Endothelial cell of umbilical vein (primary cell): Measurements from ENCODE around the gene TM9SF2. TPM values are rescaled to one million over a fixed set of nuclear protein-coding genes. Genes with fewer than 3 reads are reported as not detected.

Experiments
- BruUV-seq: library from RNA; stranded (reverse); fragments of 400-500 nt; replicated peaks from 2 replicates; lab custom pipeline; 2021; lab: Mats Ljungman, UMichigan
- CTCF ChIA-PET: fragments of 300-600, 350-600 bp; sonication (Branson Sonifier 250); formaldehyde crosslinking; loops from one replicate; lab custom pipeline; 2021; ENCODE audit warnings: antibody characterized with exemption, inconsistent platforms; lab: Charles Lee
- POLR2A ChIA-PET: fragments of 300-600, 350-600 bp; sonication (Branson Sonifier 250); formaldehyde crosslinking; loops from one replicate; lab custom pipeline; 2021; ENCODE audit warnings: antibody characterized with exemption, inconsistent platforms; lab: Charles Lee
- DNase-seq: peaks from one replicate; pipeline ENCODE4 v3.0.0-alpha.2; 2011; ENCODE audit warnings: low read depth, low spot score
- FAIRE-seq: peaks from 2 replicates; lab custom pipeline; 2011; peaks lifted over from hg19 to GRCh38; lab: Jason Lieb, UNC
- H2AFZ ChIP-seq: 2 replicates; pipeline ENCODE4 v1.6.0; 2012; ENCODE audit warnings: low read depth, low read length, control low read depth, inconsistent platforms
- H3K27ac ChIP-seq: 2 replicates; pipeline ENCODE4 v1.5.1; 2011; ENCODE audit warnings: low read depth, mild to moderate bottlenecking, control low read depth, low read length, moderate library complexity; ENCODE audit not compliant: insufficient read depth
- H3K27me3 ChIP-seq, 2 experiments: 2 replicates each; pipeline versions ENCODE4 v1.6.0 to v1.6.1; 2011; ENCODE audit warnings: low read length in 2 of 2, mixed read lengths in 1 of 2; ENCODE audit not compliant: control insufficient read depth in 2 of 2, insufficient read depth in 2 of 2
- H3K36me3 ChIP-seq, 2 experiments: 2 replicates in 1 of 2; 3 replicates in 1 of 2; pipeline ENCODE4 v1.5.1; 2011; ENCODE audit warnings: low read length in 2 of 2, mild to moderate bottlenecking in 1 of 2, moderate library complexity in 1 of 2; ENCODE audit not compliant: control insufficient read depth in 2 of 2, insufficient read depth in 2 of 2; ENCODE audit errors: extremely low read depth in 1 of 2
- H3K4me1 ChIP-seq: 3 replicates; pipeline ENCODE4 v1.5.1; 2011; ENCODE audit warnings: mild to moderate bottlenecking, low read length; ENCODE audit not compliant: control insufficient read depth, insufficient read depth; ENCODE audit errors: extremely low read depth
- H3K4me2 ChIP-seq: 2 replicates; pipeline ENCODE4 v1.6.1; 2011; ENCODE audit warnings: low read length, control low read depth, mixed read lengths; ENCODE audit not compliant: insufficient read depth
- H3K4me3 ChIP-seq, 3 experiments: fragments of 200-600 bp in 1 of 3; sonication (generic), shearing (Covaris generic) in 1 of 3; replicated peaks in 1 of 3; 2 replicates each; pipeline ENCODE4 v1.5.1; 2011 to 2016; ENCODE audit warnings: control low read depth in 3 of 3, low read length in 3 of 3, mild to moderate bottlenecking in 2 of 3, inconsistent platforms in 1 of 3, low read depth in 1 of 3, moderate library complexity in 1 of 3; ENCODE audit not compliant: insufficient read depth in 1 of 3
- H3K79me2 ChIP-seq: 2 replicates; pipeline ENCODE4 v1.6.0; 2012; ENCODE audit warnings: low read length, inconsistent platforms; ENCODE audit not compliant: control insufficient read depth, insufficient read depth
- H3K9ac ChIP-seq: replicated peaks from 2 replicates; pipeline ENCODE3; 2011; ENCODE audit warnings: low read length, control low read depth; ENCODE audit not compliant: insufficient read depth; ENCODE audit errors: extremely low read depth
- H3K9me1 ChIP-seq: replicated peaks from 3 replicates; pipeline ENCODE4 v1.6.0; 2011; ENCODE audit warnings: mild to moderate bottlenecking, low read length; ENCODE audit not compliant: control insufficient read depth, insufficient read depth; ENCODE audit errors: extremely low read depth
- H3K9me3 ChIP-seq: replicated peaks from 2 replicates; pipeline ENCODE4 v1.5.1; 2012; ENCODE audit warnings: low read length, inconsistent platforms; ENCODE audit not compliant: control insufficient read depth, insufficient read depth
- H4K20me1 ChIP-seq: replicated peaks from 2 replicates; pipeline ENCODE3; 2011; ENCODE audit warnings: mild to moderate bottlenecking, low read length; ENCODE audit not compliant: control insufficient read depth, insufficient read depth; ENCODE audit errors: extremely low read depth
- EZH2 ChIP-seq: IDR thresholded peaks from 2 replicates; pipeline ENCODE4 v1.6.1; 2012; ENCODE audit warnings: borderline replicate concordance, low read depth, mild to moderate bottlenecking, moderate library complexity, low read length, inconsistent platforms; ENCODE audit not compliant: severe bottlenecking
- FOS ChIP-seq: IDR thresholded peaks from 2 replicates; pipeline ENCODE4 v1.6.1; 2011; ENCODE audit warnings: mild to moderate bottlenecking, low read length, moderate library complexity, borderline replicate concordance; ENCODE audit not compliant: insufficient read depth
- GATA2 ChIP-seq: IDR thresholded peaks from 2 replicates; pipeline ENCODE4 v1.7.0; 2011; ENCODE audit warnings: low read depth, mild to moderate bottlenecking, moderate library complexity, mixed read lengths, low read length; ENCODE audit not compliant: insufficient read length, insufficient read depth
- JUN ChIP-seq: IDR thresholded peaks from 2 replicates; pipeline ENCODE4 v1.6.1; 2011; ENCODE audit warnings: borderline replicate concordance, low read depth; ENCODE audit not compliant: insufficient read length, insufficient read depth
- MYC ChIP-seq: IDR thresholded peaks from one replicate; pipeline ENCODE4 v1.6.1; 2011; ENCODE audit warnings: mild to moderate bottlenecking, low read depth, low read length
- POLR2A ChIP-seq: IDR thresholded peaks from 2 replicates; pipeline ENCODE4 v1.6.1; 2012; ENCODE audit warnings: low read depth, mild to moderate bottlenecking, control low read depth, low read length
- POLR2AphosphoS5 ChIP-seq: IDR thresholded peaks from 2 replicates; pipeline ENCODE4 v1.6.1; 2012; ENCODE audit warnings: low read depth, mild to moderate bottlenecking, control low read depth, low read length, moderate library complexity; ENCODE audit not compliant: insufficient read depth
- dilution Hi-C: fragments of 300-500 bp; cut with MboI; formaldehyde crosslinking; loops from one replicate; pipeline ENCODE4 v1.15.0; 2019; ENCODE audit warnings: low sequenced_read_pairs; ENCODE audit not compliant: extremely low pct_ligation_motif_present
- intact Hi-C: fragments of 100-400 bp; cut with micrococcal nuclease; formaldehyde crosslinking; loops from one replicate; pipeline ENCODE4 v1.10.0; 2022
- polyA plus RNA-seq, 4 experiments: library from polyadenylated mRNA; depleted of rRNA in 3 of 4; stranded (reverse) in 3 of 4; unstranded in 1 of 4; fragments of >200 nt; gene quantifications; 2 replicates each; pipeline versions ENCODE4 v1.2.1 to v1.2.3, GENCODE V29; 2011 to 2012; ENCODE audit warnings: missing spikeins in 1 of 4
- total RNA-seq: library from RNA; stranded (reverse); gene quantifications from 2 replicates; pipeline ENCODE4 v1.2.3, GENCODE V29; 2021
- TF ChIP-seq, protein P1 (sequence below): IDR thresholded peaks from 2 replicates; pipeline ENCODE4 v1.6.1; 2011; ENCODE audit not compliant: insufficient read depth, insufficient read length
- TF ChIP-seq, protein P2 (sequence below), 2 donors: IDR thresholded peaks; 1 replicate in 1 of 2; 2 replicates in 1 of 2; pipeline ENCODE4 v1.5.1; 2011; ENCODE audit warnings: low read length in 2 of 2, mild to moderate bottlenecking in 2 of 2, moderate library complexity in 2 of 2, control low read depth in 1 of 2, inconsistent platforms in 1 of 2, low read depth in 1 of 2; ENCODE audit not compliant: insufficient read depth in 1 of 2; ENCODE audit errors: extremely low read depth in 1 of 2

Gene TM9SF2
- total and polyA plus RNA-seq, 2 donors (not counting 3 experiments of a cell fraction or from before 2014, with no cell fraction given): 76.0 to 90.0 TPM

DNA sequence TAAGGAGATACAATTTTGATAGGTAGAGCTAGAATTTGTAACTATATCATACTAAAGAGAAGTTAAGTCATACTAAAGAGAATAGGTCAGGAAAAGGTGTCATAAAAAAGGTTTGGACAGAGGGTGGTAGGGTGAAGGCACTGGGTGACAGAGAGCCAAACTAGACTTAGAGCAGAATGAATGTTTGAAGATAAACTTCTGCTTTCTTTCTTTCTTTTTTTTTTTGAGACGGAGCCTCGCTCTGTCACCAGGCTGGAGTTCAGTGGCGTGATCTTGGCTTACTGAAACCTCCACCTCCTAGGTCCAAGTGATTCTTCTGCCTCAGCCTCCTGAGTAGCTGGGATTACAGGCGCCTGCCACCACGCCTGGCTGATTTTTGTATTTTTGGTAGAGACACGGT is 44.1 kb downstream of the TM9SF2 start:
- no peak overlapping the region for H3K4me2 ChIP-seq
- no peak overlapping the region for H3K27ac ChIP-seq
- DNase-seq (no peak), FAIRE-seq (no peak)
- POLR2A ChIA-PET: no interaction called here
- no peaks in the 10 kb centered on the region for H3K9me3 ChIP-seq
- no peak overlapping the region for H2AFZ ChIP-seq
- no peaks in the 10 kb centered on the region for H3K27me3 ChIP-seq
- CTCF ChIA-PET: interaction anchor here (1.2 kb wide), 1 partner anchor 12 kb away, joined by 3 read pairs; no protein-coding TSS in a partner anchor
- TF ChIP-seq GATA2: no peak
- intact Hi-C loops: no loop called here
- H3K4me3 ChIP-seq: no peak overlapping the region
- H3K4me1 ChIP-seq: peaks cover 16% of the 10 kb centered on the region
- H3K36me3 ChIP-seq: peaks cover 13 to 16% of the 10 kb centered on the region in 2 experiments
- H3K79me2 ChIP-seq: no peaks in the 10 kb centered on the region
- no peaks in the 10 kb centered on the region for H4K20me1 ChIP-seq
- no peak overlapping the region for H3K9ac ChIP-seq
- no peaks in the 10 kb centered on the region for H3K9me1 ChIP-seq
- no TSS peak for BruUV-seq
- dilution Hi-C loops: no loop called here

DNA sequence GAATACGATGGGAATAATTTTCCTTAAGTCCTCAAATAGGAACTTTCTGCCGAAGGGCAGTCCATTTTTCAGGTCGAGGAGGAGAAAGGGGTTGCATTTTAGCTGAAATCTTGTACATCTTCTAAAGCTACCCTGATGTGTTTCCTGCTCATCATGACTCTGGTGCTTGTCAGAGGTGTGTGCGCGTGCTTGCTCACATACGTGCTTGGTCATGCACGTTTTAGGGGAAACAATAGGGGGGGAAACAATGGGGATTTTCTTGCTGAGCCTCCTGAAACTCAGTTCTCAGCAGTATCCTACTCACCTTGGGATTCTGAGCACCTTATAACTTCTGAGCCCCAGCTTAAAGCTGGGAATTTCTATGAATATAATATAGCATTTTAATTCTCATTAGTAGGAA is 44.7 kb downstream of the TM9SF2 start:
- no peak for DNase-seq
- Histone ChIP-seq H2AFZ (no peak overlapping the region), H3K9ac (no peak overlapping the region), H3K9me3 (no peaks in the 10 kb centered on the region), H3K4me3 (no peak overlapping the region), H4K20me1 (no peaks in the 10 kb centered on the region), H3K27me3 (no peaks in the 10 kb centered on the region), H3K9me1 (no peaks in the 10 kb centered on the region), H3K4me2 (no peak overlapping the region), H3K36me3 (peaks cover 13 to 16% of the 10 kb centered on the region in 2 experiments), H3K79me2 (no peaks in the 10 kb centered on the region), H3K4me1 (peaks cover 10% of the 10 kb centered on the region), H3K27ac (no peak overlapping the region)
- TF ChIP-seq POLR2A (no peak), EZH2 (no peak), POLR2AphosphoS5 (no peak), GATA2 (no peak), FOS (no peak), JUN (no peak), MYC (no peak)
- TF ChIP-seq, protein P1, sequence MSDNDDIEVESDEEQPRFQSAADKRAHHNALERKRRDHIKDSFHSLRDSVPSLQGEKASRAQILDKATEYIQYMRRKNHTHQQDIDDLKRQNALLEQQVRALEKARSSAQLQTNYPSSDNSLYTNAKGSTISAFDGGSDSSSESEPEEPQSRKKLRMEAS: no peak
- TF ChIP-seq, protein P2, sequence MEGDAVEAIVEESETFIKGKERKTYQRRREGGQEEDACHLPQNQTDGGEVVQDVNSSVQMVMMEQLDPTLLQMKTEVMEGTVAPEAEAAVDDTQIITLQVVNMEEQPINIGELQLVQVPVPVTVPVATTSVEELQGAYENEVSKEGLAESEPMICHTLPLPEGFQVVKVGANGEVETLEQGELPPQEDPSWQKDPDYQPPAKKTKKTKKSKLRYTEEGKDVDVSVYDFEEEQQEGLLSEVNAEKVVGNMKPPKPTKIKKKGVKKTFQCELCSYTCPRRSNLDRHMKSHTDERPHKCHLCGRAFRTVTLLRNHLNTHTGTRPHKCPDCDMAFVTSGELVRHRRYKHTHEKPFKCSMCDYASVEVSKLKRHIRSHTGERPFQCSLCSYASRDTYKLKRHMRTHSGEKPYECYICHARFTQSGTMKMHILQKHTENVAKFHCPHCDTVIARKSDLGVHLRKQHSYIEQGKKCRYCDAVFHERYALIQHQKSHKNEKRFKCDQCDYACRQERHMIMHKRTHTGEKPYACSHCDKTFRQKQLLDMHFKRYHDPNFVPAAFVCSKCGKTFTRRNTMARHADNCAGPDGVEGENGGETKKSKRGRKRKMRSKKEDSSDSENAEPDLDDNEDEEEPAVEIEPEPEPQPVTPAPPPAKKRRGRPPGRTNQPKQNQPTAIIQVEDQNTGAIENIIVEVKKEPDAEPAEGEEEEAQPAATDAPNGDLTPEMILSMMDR (IDR thresholded peaks at IDR 0.05; ENCODE audit: extremely low read depth in 1 of 2, insufficient read depth in 1 of 2, low read depth in 1 of 2, low read length in 2 of 2): no peak
- CTCF ChIA-PET: interaction anchor here (1.2 kb wide), 1 partner anchor 12 kb away, joined by 3 read pairs; no protein-coding TSS in a partner anchor
- no peak for FAIRE-seq
- no TSS peak for BruUV-seq
- POLR2A ChIA-PET: no interaction called here
- dilution Hi-C loops: no loop called here
- intact Hi-C loops: no loop called here
